HG03025 (cell line): ENCODE data around the gene SMOC1.

Experiments used
- ATAC-seq: cut with Tn5 transposase; IDR thresholded peaks from one replicate; pipeline ENCODE4 v1.9.1; 2021; ENCODE audit warnings: mild to moderate bottlenecking, moderate library complexity; ENCODE audit not compliant: unreplicated experiment, low FRiP score

The SMOC1 gene

GRCh38 chr14:69879175-69880043 is at the start of gene SMOC1:
TSS of gene SMOC1 (plus strand) at chr14:69879416. CDS start at chr14:69879679, 263 bp downstream.
- no peak for ATAC-seq

- ATAC-seq: no peak
Observed at GRCh38 chr14:69838881-69839416, 40.3 kb upstream of the SMOC1 start.

GRCh38 chr14:69839661-69840060 is 39.6 kb upstream of the SMOC1 start:
- no peak for ATAC-seq

- no peak for ATAC-seq
Observed at GRCh38 chr14:69841656-69842055, 37.6 kb upstream of the SMOC1 start.

- no peak for ATAC-seq
Observed at GRCh38 chr14:69842686-69843420, 36.4 kb upstream of the SMOC1 start.

- no peak for ATAC-seq
Observed at GRCh38 chr14:69844171-69844570, 35.0 kb upstream of the SMOC1 start.

- no peak for ATAC-seq
Observed at GRCh38 chr14:69845050-69845581, 34.1 kb upstream of the SMOC1 start.

GRCh38 chr14:69845787-69846186 is 33.4 kb upstream of the SMOC1 start:
- ATAC-seq: no peak

- no peak for ATAC-seq
Observed at GRCh38 chr14:69848156-69848555, 31.1 kb upstream of the SMOC1 start.

- ATAC-seq: no peak
Observed at GRCh38 chr14:69848903-69849391, 30.3 kb upstream of the SMOC1 start.

GRCh38 chr14:69850086-69850735 is 29.0 kb upstream of the SMOC1 start:
- no peak for ATAC-seq

GRCh38 chr14:69850736-69851112 is 28.5 kb upstream of the SMOC1 start:
- no peak for ATAC-seq

GRCh38 chr14:69852531-69853321 is 26.5 kb upstream of the SMOC1 start:
- no peak for ATAC-seq

- no peak for ATAC-seq
Observed at GRCh38 chr14:69853774-69854173, 25.4 kb upstream of the SMOC1 start.

GRCh38 chr14:69854598-69854997 is 24.6 kb upstream of the SMOC1 start:
- ATAC-seq: no peak

GRCh38 chr14:69855180-69855832 is 23.9 kb upstream of the SMOC1 start:
- no peak for ATAC-seq

GRCh38 chr14:69858801-69859200 is 20.4 kb upstream of the SMOC1 start:
- no peak for ATAC-seq

- no peak for ATAC-seq
Observed at GRCh38 chr14:69859591-69859990, 19.6 kb upstream of the SMOC1 start.

- no peak for ATAC-seq
Observed at GRCh38 chr14:69860221-69860620, 19.0 kb upstream of the SMOC1 start.
